H9 (cell line): ENCODE data around the gene UTF1. TPM values are rescaled to one million over a fixed set of nuclear protein-coding genes. Genes with fewer than 3 reads are reported as not detected.

ENCODE experiments used
- DNase-seq: peaks from one replicate; pipeline ENCODE4 v3.0.0-alpha.2; 2017
- H2AFZ ChIP-seq: one replicate; pipeline ENCODE4 v1.6.1; 2013; ENCODE audit warnings: mild to moderate bottlenecking, low read length, control low read depth, moderate library complexity
- H2AK5ac ChIP-seq: 2 replicates; pipeline ENCODE4 v1.6.1; 2013; ENCODE audit warnings: low read length, control low read depth, mixed read lengths; ENCODE audit not compliant: insufficient read length
- H2BK120ac ChIP-seq: one replicate; pipeline ENCODE4 v1.6.1; 2013; ENCODE audit warnings: low read depth, mild to moderate bottlenecking, low read length, control low read depth, inconsistent platforms; ENCODE audit not compliant: poor library complexity, severe bottlenecking
- H2BK12ac ChIP-seq: 2 replicates; pipeline ENCODE4 v1.6.1; 2013; ENCODE audit warnings: low read length, control low read depth, mixed read lengths, low read depth; ENCODE audit not compliant: insufficient read length
- H2BK15ac ChIP-seq: 2 replicates; pipeline ENCODE4 v1.6.1; 2013; ENCODE audit warnings: low read depth, low read length, control low read depth
- H2BK20ac ChIP-seq: one replicate; pipeline ENCODE4 v1.6.1; 2013; ENCODE audit warnings: low read depth, mild to moderate bottlenecking, low read length, control low read depth, inconsistent platforms; ENCODE audit not compliant: poor library complexity, severe bottlenecking
- H2BK5ac ChIP-seq: 2 replicates; pipeline ENCODE4 v1.6.1; 2013; ENCODE audit warnings: low read length, control low read depth, mixed read lengths; ENCODE audit not compliant: insufficient read length
- H3K14ac ChIP-seq: 2 replicates; pipeline ENCODE4 v1.6.1; 2013; ENCODE audit warnings: low read length, control low read depth; ENCODE audit not compliant: insufficient read depth
- H3K18ac ChIP-seq: 2 replicates; pipeline ENCODE4 v1.6.1; 2013; ENCODE audit warnings: low read depth, mild to moderate bottlenecking, mixed read lengths, low read length, control low read depth; ENCODE audit not compliant: insufficient read length
- H3K23ac ChIP-seq: 2 replicates; pipeline ENCODE4 v1.6.1; 2013; ENCODE audit warnings: low read length, control low read depth, mixed read lengths, low read depth; ENCODE audit not compliant: insufficient read length
- H3K23me2 ChIP-seq: 2 replicates; pipeline ENCODE4 v1.6.1; 2013; ENCODE audit warnings: low read depth, mild to moderate bottlenecking, mixed read lengths, low read length, control low read depth; ENCODE audit not compliant: insufficient read length, poor library complexity, severe bottlenecking
- H3K27ac ChIP-seq: 2 replicates; pipeline ENCODE4 v1.5.1; 2013; ENCODE audit warnings: low read length, control low read depth, mixed read lengths, low read depth; ENCODE audit not compliant: insufficient read length
- H3K27me3 ChIP-seq: 2 replicates; pipeline ENCODE4 v1.6.1; 2013; ENCODE audit warnings: low read length, control low read depth, inconsistent platforms; ENCODE audit not compliant: insufficient read depth
- H3K4ac ChIP-seq: 2 replicates; pipeline ENCODE4 v1.6.1; 2013; ENCODE audit warnings: low read depth, mild to moderate bottlenecking, control low read depth, inconsistent platforms, low read length, moderate library complexity
- H3K4me1 ChIP-seq: 2 replicates; pipeline ENCODE4 v1.6.1; 2013; ENCODE audit warnings: low read length, control low read depth, inconsistent platforms; ENCODE audit not compliant: insufficient read depth
- H3K4me2 ChIP-seq: 2 replicates; pipeline ENCODE4 v1.6.1; 2013; ENCODE audit warnings: low read length, control low read depth, mixed read lengths; ENCODE audit not compliant: insufficient read length, insufficient read depth
- H3K56ac ChIP-seq: 2 replicates; pipeline ENCODE4 v1.6.1; 2013; ENCODE audit warnings: low read depth, mild to moderate bottlenecking, mixed read lengths, low read length, control low read depth; ENCODE audit not compliant: insufficient read length
- H3K79me1 ChIP-seq: 2 replicates; pipeline ENCODE4 v1.6.1; 2013; ENCODE audit warnings: low read depth, mild to moderate bottlenecking, moderate library complexity, low read length, control low read depth, inconsistent platforms; ENCODE audit not compliant: insufficient read depth, poor library complexity, severe bottlenecking
- H3K79me2 ChIP-seq: 2 replicates; pipeline ENCODE4 v1.6.1; 2013; ENCODE audit warnings: low read length, control low read depth, inconsistent platforms; ENCODE audit not compliant: insufficient read depth
- H3K9ac ChIP-seq: 2 replicates; pipeline ENCODE4 v1.6.1; 2013; ENCODE audit warnings: low read length, control low read depth, mixed read lengths; ENCODE audit not compliant: insufficient read length; ENCODE audit errors: extremely low read depth
- H3K9me3 ChIP-seq: one replicate; pipeline ENCODE4 v1.6.1; 2013; ENCODE audit warnings: low read depth, low read length, inconsistent platforms; ENCODE audit not compliant: control insufficient read depth
- H3T11ph ChIP-seq: one replicate; pipeline ENCODE4 v1.6.1; 2013; ENCODE audit warnings: mild to moderate bottlenecking, low read length, control low read depth, inconsistent platforms
- H4K20me1 ChIP-seq: one replicate; pipeline ENCODE4 v1.6.1; 2013; ENCODE audit not compliant: control insufficient read depth, insufficient read length, insufficient read depth
- H4K5ac ChIP-seq: 2 replicates; pipeline ENCODE4 v1.6.1; 2013; ENCODE audit warnings: low read depth, mild to moderate bottlenecking, mixed read lengths, low read length, control low read depth; ENCODE audit not compliant: insufficient read length
- H4K8ac ChIP-seq: replicated peaks from 2 replicates; pipeline ENCODE4 v1.6.1; 2013; ENCODE audit warnings: low read length, control low read depth, mixed read lengths, low read depth; ENCODE audit not compliant: insufficient read length
- H4K91ac ChIP-seq: 2 replicates; pipeline ENCODE4 v1.6.1; 2013; ENCODE audit warnings: low read depth, mild to moderate bottlenecking, moderate library complexity, mixed read lengths, low read length, control low read depth; ENCODE audit not compliant: insufficient read length
- H3K27ac Mint-ChIP-seq, 3 experiments: 2 replicates in 2 of 3; 3 replicates in 1 of 3; pipeline ENCODE4 v1.8.0; 2020 to 2021; ENCODE audit warnings: mixed read lengths in 3 of 3, mild to moderate bottlenecking in 1 of 3, moderate library complexity in 1 of 3
- H3K27me3 Mint-ChIP-seq: 2 replicates; pipeline ENCODE4 v1.8.0; 2021; ENCODE audit warnings: low read depth, mild to moderate bottlenecking, moderate library complexity, mixed read lengths
- H3K36me3 Mint-ChIP-seq, 3 experiments: 2 replicates in 2 of 3; 3 replicates in 1 of 3; pipeline ENCODE4 v1.8.0; 2020 to 2021; ENCODE audit warnings: low read depth in 3 of 3, mixed read lengths in 3 of 3; ENCODE audit not compliant: insufficient read depth in 1 of 3
- H3K4me1 Mint-ChIP-seq, 2 experiments: 2 replicates each; pipeline ENCODE4 v1.8.0; 2020; ENCODE audit warnings: mixed read lengths in 2 of 2
- H3K4me3 Mint-ChIP-seq, 2 experiments: 2 replicates in 1 of 2; 3 replicates in 1 of 2; pipeline ENCODE4 v1.8.0; 2020 to 2021; ENCODE audit warnings: mild to moderate bottlenecking in 2 of 2, mixed read lengths in 2 of 2, moderate library complexity in 1 of 2
- H3K9me3 Mint-ChIP-seq, 2 experiments: 2 replicates in 1 of 2; 3 replicates in 1 of 2; pipeline ENCODE4 v1.8.0; 2020; ENCODE audit warnings: mild to moderate bottlenecking in 2 of 2, mixed read lengths in 2 of 2, moderate library complexity in 1 of 2
- CTCF ChIP-seq: fragments of 200-600 bp; sonication (generic); conservative IDR thresholded peaks from 3 replicates; pipeline ENCODE4 v1.8.0; 2021; ENCODE audit warnings: antibody characterized with exemption, mild to moderate bottlenecking
- WGBS: extraction: QIAGEN DNeasy Blood & Tissue Kit; methylation state at CpG from one replicate; pipeline ENCODE4 v1.1.7; 2013; ENCODE audit warnings: missing lambda C conversion rate, low lambda C conversion rate, mixed read lengths; ENCODE audit not compliant: insufficient read length; ENCODE audit errors: extremely low coverage; 5-methylcytosine and 5-hydroxymethylcytosine counted together
- total RNA-seq: library from RNA; stranded (reverse); gene quantifications from 2 replicates; pipeline ENCODE4 v1.2.1, GENCODE V29; 2021

Gene UTF1
- total RNA-seq, 1 experiment from 2014 or later, result 31.5 TPM

GRCh38 chr10:133270773-133271297, 40.8 kb downstream of the UTF1 start:
- Histone ChIP-seq H3K27me3 (no peaks in the 10 kb centered on the region), H2BK5ac (no peak overlapping the region), H4K91ac (no peak overlapping the region), H3K23me2 (no peaks in the 10 kb centered on the region), H3K79me2 (no peaks in the 10 kb centered on the region), H3K56ac (no peak overlapping the region), H4K8ac (no peak overlapping the region), H3K9ac (no peak overlapping the region), H3K4me2 (no peak overlapping the region), H3K14ac (no peak overlapping the region; the same call in 1 of the 2 replicates), H3K23ac (no peak overlapping the region), H2BK12ac (no peak overlapping the region), H3K18ac (no peak overlapping the region), H2AFZ (no peak overlapping the region), H3K4ac (no peak overlapping the region), H4K20me1 (no peaks in the 10 kb centered on the region), H3K9me3 (no peaks in the 10 kb centered on the region), H3K27ac (no peak overlapping the region), H2AK5ac (no peak overlapping the region), H4K5ac (no peak overlapping the region), H2BK15ac (no peak overlapping the region), H3K4me1 (no peaks in the 10 kb centered on the region), H2BK20ac (no peak overlapping the region), H2BK120ac (no peak overlapping the region), H3K79me1 (no peaks in the 10 kb centered on the region), H3T11ph (no peak overlapping the region)
- Mint-ChIP-seq H3K4me1 (peaks cover 0 to 2% of the 10 kb centered on the region in 2 experiments; a peak in 3 of 4 replicates), H3K9me3 (no peaks in the 10 kb centered on the region), H3K27me3 (peaks cover 5% of the 10 kb centered on the region), H3K36me3 (no peaks in the 10 kb centered on the region), H3K4me3 (no peak overlapping the region), H3K27ac (no peak overlapping the region)
- no peak for TF ChIP-seq CTCF
- no CpG with 5 or more reads among the region's 19 CpGs for WGBS
- no peak for DNase-seq
